Hematopoietic multipotent progenitor cell treated with erythropoietin and hydrocortisone succinate and interleukin-3 and kit ligand, for 17 days (in vitro differentiated cells): ENCODE measurements around the gene KCNK18.
A peak's percentile ranks its signal among the peaks of the same experiment; 100 is the strongest.
"Not testable (repeated sequence)": the region's sequence is repeated elsewhere in the genome, so short reads cannot be mapped to it uniquely, and the experiment has no call there.

ENCODE experiments used
- DNase-seq: peaks from one replicate; pipeline ENCODE4 v3.0.0-alpha.2; 2015; ENCODE audit warnings: low spot score

KCNK18 gene

GRCh38 chr10:117170244-117170643 is 27.0 kb upstream of the KCNK18 start:
- no peak for DNase-seq

- DNase-seq, result peak; percentile 41
These were observed 22.7 kb upstream of the KCNK18 start for GRCh38 chr10:117174439-117175214.

GRCh38 chr10:117175215-117175900 is 21.9 kb upstream of the KCNK18 start:
- no peak for DNase-seq

- DNase-seq, result peak; percentile 54
These were observed 21.3 kb upstream of the KCNK18 start for GRCh38 chr10:117175901-117176534.

GRCh38 chr10:117178190-117178589 is 19.1 kb upstream of the KCNK18 start:
- DNase-seq, result no peak

GRCh38 chr10:117184296-117184695 is 13.0 kb upstream of the KCNK18 start:
- no peak for DNase-seq

GRCh38 chr10:117184821-117185220 is 12.5 kb upstream of the KCNK18 start:
- no peak for DNase-seq

GRCh38 chr10:117185817-117186216 is 11.5 kb upstream of the KCNK18 start:
- DNase-seq, result not testable (repeated sequence)

- DNase-seq, result no peak
These were observed 10.3 kb upstream of the KCNK18 start for GRCh38 chr10:117186832-117187615.

- DNase-seq, result no peak
These were observed 8.9 kb upstream of the KCNK18 start for GRCh38 chr10:117188371-117188770.

GRCh38 chr10:117189557-117189956 is 7.7 kb upstream of the KCNK18 start:
- no peak for DNase-seq

- DNase-seq, result no peak
These were observed 799 bp downstream of the KCNK18 start for GRCh38 chr10:117198088-117198487.

- DNase-seq, result no peak
These were observed 4.5 kb downstream of the KCNK18 start for GRCh38 chr10:117201826-117202225.

GRCh38 chr10:117204316-117204715 is 7.0 kb downstream of the KCNK18 start:
- no peak for DNase-seq

- no peak for DNase-seq
These were observed 14.9 kb downstream of the KCNK18 start for GRCh38 chr10:117212176-117212575.

GRCh38 chr10:117214401-117214800 is 17.1 kb downstream of the KCNK18 start:
- no peak for DNase-seq

GRCh38 chr10:117215079-117215478 is 17.8 kb downstream of the KCNK18 start:
- DNase-seq, result no peak

- no peak for DNase-seq
These were observed 18.7 kb downstream of the KCNK18 start for GRCh38 chr10:117216028-117216427.

- peak; percentile 74 for DNase-seq
These were observed 19.4 kb downstream of the KCNK18 start for GRCh38 chr10:117216611-117217195.

- peak; percentile 19 for DNase-seq
These were observed 20.0 kb downstream of the KCNK18 start for GRCh38 chr10:117217196-117217761.

- peak; percentile 12 for DNase-seq
These were observed 21.4 kb downstream of the KCNK18 start for GRCh38 chr10:117218654-117219053.
